Measurements from ENCODE around the gene ADM.
"Not testable (repeated sequence)": the region's sequence is repeated elsewhere in the genome, so short reads cannot be mapped to it uniquely, and the experiment has no call there.

Gene ADM, protein sequence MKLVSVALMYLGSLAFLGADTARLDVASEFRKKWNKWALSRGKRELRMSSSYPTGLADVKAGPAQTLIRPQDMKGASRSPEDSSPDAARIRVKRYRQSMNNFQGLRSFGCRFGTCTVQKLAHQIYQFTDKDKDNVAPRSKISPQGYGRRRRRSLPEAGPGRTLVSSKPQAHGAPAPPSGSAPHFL

DNA sequence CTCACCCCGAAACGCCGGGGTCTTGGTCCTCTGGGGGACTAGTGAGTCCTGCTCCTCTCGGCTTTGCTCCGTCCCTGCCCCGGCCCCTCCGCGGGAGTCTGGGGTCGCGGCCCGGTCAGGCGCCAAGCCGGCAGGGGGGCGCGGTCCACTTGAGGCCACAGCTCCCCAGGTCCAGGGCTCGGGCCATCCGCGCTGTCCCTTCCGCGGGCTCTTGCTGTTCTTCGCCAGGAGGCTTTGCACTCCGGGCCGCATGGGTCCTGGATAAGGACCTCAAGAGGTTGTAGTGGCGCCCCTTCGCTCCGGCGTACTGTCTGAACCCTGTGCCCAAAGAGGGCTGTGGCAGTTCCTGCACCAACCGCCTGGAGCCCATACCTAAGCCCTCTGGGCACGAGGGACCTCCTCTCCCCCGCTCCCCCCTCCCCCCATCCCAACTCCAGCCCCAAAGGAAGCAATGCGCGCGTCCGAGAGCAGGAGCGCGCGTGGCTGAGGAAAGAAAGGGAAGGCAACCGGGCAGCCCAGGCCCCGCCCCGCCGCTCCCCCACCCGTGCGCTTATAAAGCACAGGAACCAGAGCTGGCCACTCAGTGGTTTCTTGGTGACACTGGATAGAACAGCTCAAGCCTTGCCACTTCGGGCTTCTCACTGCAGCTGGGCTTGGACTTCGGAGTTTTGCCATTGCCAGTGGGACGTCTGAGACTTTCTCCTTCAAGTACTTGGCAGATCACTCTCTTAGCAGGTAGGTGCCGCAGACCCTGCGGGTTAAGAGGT lies at the start of gene ADM:
Gene ADM, plus strand, starts transcription at position 579 of the 767 bp plus-strand sequence. CDS start 628 bp downstream, outside the sequence.
- Mint-ChIP-seq H3K9me3 (no peaks in the 10 kb centered on the region), H3K4me1 (peaks cover 66% of the 10 kb centered on the region), H3K27ac (no peak within 1 kb of the TSS), H3K27me3 (peaks cover 94% of the 10 kb centered on the region), H3K36me3 (peaks cover 7% of the 10 kb centered on the region), H3K4me3 (peak within 1 kb of the TSS; percentile 95)
- peak; percentile 53 for DNase-seq
- CTCF ChIA-PET, result interaction anchor here (0.8 to 4.6 kb wide), 10 partner anchors 9 to 556 kb away, joined by 3 to 47 read pairs (median 5); no protein-coding TSS in a partner anchor

DNA sequence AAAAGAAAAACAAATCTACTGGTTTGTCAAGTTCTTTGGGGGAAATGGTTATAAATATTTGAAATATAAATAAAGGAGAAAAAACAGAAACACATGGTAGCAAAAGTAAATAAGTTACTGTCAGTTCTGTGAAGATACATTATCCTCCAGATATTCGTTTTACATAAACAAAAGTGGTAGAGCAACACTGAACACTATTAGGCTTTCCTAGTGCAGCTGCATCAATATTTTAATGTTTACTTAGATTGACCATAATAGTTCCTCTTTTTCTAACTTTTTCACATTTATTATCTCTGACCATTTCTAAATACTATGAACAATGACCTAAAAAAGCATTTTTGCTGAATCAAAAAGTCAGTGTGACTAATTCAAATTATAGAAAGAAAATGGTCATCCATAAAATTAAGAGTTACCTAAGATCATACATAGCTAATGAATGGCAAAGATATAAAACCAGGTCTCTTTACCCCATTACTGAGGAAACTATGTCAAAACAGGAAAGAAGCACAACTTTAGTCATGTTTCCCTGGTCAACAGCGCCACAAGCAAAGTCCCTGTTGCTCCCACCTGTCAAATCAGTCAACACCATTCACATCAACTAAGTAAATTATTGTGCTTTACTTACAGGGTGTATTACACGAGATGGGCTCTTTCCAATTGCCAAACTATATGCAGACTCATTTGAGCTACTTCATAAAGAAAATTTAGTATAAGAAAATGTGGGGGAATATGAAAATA lies 49.3 kb upstream of the ADM start:
- no peaks in the 10 kb centered on the region for H3K27me3 Mint-ChIP-seq
- H3K27ac Mint-ChIP-seq, result no peak overlapping the region

DNA sequence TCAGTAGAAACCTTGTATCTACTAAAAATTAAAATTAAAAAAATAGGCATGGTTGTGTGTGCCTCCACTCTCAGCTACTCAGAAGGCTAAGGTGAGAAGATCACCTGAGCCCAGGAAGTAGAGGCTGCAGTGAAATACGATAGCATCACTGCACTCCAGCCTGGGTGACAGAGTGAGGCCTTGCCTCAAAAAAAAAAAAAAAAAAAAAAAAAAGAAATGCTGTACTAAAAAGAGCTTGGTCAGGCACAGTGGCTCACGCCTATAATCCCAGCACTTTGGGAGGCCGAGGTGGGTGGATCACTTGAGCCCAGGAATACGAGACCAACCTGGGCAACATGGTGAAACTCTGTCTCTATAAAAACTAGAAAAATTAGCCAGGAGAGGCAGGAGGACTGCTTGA lies 47.4 kb upstream of the ADM start:
- H3K27me3 Mint-ChIP-seq, result no peaks in the 10 kb centered on the region
- H3K9me3 Mint-ChIP-seq, result no peaks in the 10 kb centered on the region
- no peak for DNase-seq
- no peaks in the 10 kb centered on the region for H3K4me1 Mint-ChIP-seq
- CTCF ChIA-PET, result interaction anchor here (0.7 to 1.2 kb wide), 2 partner anchors 51 to 181 kb away, joined by 3 read pairs; no protein-coding TSS in a partner anchor
- H3K27ac Mint-ChIP-seq, result no peak overlapping the region
- H3K36me3 Mint-ChIP-seq, result no peaks in the 10 kb centered on the region
- no peak overlapping the region for H3K4me3 Mint-ChIP-seq

More for the DNA sequence above, 49.3 kb upstream of the ADM start:
- no peak overlapping the region for H3K4me3 Mint-ChIP-seq
- H3K4me1 Mint-ChIP-seq, result no peaks in the 10 kb centered on the region
- no peaks in the 10 kb centered on the region for H3K36me3 Mint-ChIP-seq
- DNase-seq, result no peak
- H3K9me3 Mint-ChIP-seq, result no peaks in the 10 kb centered on the region
- CTCF ChIA-PET, result no interaction called here

DNA sequence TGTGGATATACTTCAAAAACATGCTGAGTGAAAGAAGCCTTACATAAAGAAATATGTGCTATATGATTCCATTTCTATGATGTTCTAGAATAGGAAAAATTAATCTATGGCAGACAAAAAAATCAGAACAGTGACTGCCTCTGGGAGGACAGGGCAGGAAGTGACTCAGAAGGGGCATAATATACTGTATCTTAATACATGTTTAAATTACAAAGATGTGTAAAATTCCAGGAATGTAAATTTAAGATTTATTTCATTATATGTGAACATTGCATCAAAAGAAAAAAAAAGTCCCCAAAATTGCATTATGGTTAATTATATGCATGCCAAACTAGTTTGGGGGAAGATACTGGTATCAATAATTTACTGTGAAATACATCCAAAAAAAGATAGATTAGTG lies 43.1 kb upstream of the ADM start:
- Mint-ChIP-seq H3K4me3 (no peak overlapping the region), H3K27me3 (no peaks in the 10 kb centered on the region), H3K9me3 (no peaks in the 10 kb centered on the region), H3K36me3 (no peaks in the 10 kb centered on the region), H3K27ac (no peak overlapping the region), H3K4me1 (no peaks in the 10 kb centered on the region)
- no peak for DNase-seq
- CTCF ChIA-PET, result no interaction called here

DNA sequence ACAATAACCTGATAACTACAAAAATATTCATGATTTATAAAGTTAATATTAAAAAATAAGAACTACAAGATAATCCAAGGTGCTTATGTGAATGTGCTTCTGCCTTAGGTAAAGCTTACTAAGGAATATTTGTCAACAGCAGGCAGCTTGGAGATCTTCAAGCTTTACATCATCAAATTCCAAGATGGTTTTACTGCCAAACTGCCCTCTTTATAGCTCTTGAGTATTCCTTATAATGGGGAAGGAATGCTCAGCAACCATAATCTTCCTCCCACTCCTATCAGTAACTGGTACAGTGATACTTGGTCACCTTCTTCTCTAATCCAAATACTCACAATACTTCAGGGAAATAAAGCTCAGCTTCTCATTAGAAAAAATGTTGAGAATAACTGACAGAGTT lies 40.9 kb upstream of the ADM start:
- CTCF ChIA-PET, result no interaction called here
- DNase-seq, result no peak
- H3K9me3 Mint-ChIP-seq, result no peaks in the 10 kb centered on the region
- H3K27me3 Mint-ChIP-seq, result peaks cover 4% of the 10 kb centered on the region
- no peak overlapping the region for H3K4me3 Mint-ChIP-seq
- H3K27ac Mint-ChIP-seq, result no peak overlapping the region
- no peaks in the 10 kb centered on the region for H3K4me1 Mint-ChIP-seq
- no peaks in the 10 kb centered on the region for H3K36me3 Mint-ChIP-seq

DNA sequence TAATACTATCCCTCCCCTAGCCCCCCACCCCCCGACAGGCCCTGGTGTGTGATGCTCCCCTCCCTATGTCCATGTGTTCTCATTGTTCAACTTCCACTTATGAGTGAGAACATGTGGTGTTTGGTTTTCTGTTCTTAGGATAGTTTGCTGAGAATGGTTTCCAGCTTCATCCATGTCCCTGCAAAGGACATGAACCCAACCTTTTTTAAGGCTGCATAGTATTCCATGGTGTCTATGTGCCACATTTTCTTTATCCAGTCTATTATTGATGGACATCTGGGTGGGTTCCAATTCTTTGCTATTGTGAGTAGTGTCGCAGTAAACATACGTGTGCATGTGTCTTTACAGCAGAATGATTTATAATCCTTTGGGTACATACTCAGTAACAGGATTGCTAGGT lies 40.2 kb upstream of the ADM start:
- DNase-seq, H3K27ac Mint-ChIP-seq, CTCF ChIA-PET, H3K4me3 Mint-ChIP-seq, H3K36me3 Mint-ChIP-seq, H3K27me3 Mint-ChIP-seq, H3K9me3 Mint-ChIP-seq, H3K4me1 Mint-ChIP-seq: not testable (repeated sequence)

DNA sequence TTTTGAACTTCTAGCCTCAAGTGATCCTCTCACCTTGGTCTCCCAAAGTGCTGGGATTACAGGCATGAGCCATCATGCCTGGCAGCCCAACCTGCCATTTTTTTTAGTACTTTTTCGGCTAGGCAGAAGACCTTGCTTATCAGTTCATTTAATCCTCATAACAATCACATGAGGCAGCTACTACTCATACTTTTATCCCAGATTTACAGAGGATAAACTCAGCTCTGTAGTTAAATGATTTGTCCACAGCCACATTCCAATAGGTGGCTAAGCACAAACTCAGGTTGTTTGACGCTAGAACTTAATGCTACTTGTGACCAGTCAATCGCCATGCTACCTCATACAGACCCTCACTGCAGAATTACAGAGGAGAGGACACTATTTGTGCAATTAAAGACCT lies 38.9 kb upstream of the ADM start:
- Mint-ChIP-seq H3K4me3 (no peak overlapping the region), H3K9me3 (no peaks in the 10 kb centered on the region), H3K27ac (no peak overlapping the region), H3K4me1 (no peaks in the 10 kb centered on the region), H3K27me3 (peaks cover 4% of the 10 kb centered on the region), H3K36me3 (no peaks in the 10 kb centered on the region)
- CTCF ChIA-PET, result no interaction called here
- DNase-seq, result no peak

DNA sequence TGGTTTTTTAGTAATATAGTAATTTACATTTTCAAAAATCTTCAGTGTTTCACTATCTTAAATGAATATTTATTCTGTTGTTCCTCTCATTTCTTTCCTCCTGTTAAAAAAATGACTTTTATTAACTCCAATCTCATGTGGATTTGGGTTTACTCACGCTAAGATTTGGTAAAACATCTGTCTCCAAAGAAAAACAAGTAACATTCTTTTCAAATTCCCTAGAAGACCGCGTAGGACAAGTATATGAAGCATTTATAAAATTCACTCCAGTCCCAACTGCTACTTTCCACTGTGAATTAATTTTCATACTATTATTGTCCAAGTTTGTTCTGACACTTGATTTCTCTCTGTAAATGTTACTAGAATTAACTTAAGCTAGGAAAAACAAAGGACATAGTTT lies 37.1 kb upstream of the ADM start:
- Mint-ChIP-seq H3K36me3 (no peaks in the 10 kb centered on the region), H3K27ac (no peak overlapping the region), H3K27me3 (peaks cover 4% of the 10 kb centered on the region), H3K9me3 (no peaks in the 10 kb centered on the region), H3K4me3 (no peak overlapping the region), H3K4me1 (no peaks in the 10 kb centered on the region)
- DNase-seq, result no peak
- CTCF ChIA-PET, result interaction anchor here (0.6 kb wide), 1 partner anchor 733 kb away, joined by 3 read pairs; no protein-coding TSS in a partner anchor

DNA sequence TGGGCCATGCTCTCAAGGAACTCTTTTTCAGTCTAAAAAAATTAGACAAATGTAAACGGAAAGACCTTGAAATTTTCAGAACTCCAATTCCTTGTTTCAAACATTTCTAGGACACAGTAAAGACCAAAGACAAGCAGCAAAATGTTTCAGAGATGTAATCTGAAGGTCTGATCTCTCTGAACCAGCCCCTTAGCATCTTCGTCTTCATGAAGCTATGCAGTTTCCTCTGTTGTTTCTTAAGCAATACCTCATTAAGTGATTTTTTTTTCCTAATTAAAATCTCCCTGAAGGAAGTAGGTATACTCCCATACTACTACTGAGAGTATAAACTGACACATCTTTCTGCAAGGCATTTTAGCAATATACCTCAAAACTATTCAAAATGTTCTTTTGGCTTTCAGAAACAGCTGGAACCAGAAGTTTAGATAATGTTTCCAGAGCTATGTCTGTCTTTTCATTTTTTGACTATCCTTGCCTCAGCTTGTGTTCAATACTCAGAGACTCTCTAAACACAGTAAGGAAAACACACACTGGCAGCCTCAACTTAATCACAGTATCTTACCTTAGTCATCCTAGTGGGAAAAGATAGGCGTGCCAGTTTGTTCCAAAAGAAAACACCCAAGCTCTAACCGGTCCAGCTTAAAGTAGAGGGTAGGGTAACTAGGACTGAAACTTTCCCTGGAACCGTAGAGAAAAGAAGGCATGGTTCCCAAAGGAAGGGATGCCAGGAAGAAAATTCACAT lies 36.0 kb upstream of the ADM start:
- no peaks in the 10 kb centered on the region for H3K9me3 Mint-ChIP-seq
- H3K27ac Mint-ChIP-seq, result no peak overlapping the region
- CTCF ChIA-PET, result interaction anchor here (1.2 kb wide), 1 partner anchor 10 kb away, joined by 3 read pairs; no protein-coding TSS in a partner anchor
- no peaks in the 10 kb centered on the region for H3K36me3 Mint-ChIP-seq
- H3K4me3 Mint-ChIP-seq, result no peak overlapping the region
- no peaks in the 10 kb centered on the region for H3K4me1 Mint-ChIP-seq
- no peak for DNase-seq
- peaks cover 4% of the 10 kb centered on the region for H3K27me3 Mint-ChIP-seq

DNA sequence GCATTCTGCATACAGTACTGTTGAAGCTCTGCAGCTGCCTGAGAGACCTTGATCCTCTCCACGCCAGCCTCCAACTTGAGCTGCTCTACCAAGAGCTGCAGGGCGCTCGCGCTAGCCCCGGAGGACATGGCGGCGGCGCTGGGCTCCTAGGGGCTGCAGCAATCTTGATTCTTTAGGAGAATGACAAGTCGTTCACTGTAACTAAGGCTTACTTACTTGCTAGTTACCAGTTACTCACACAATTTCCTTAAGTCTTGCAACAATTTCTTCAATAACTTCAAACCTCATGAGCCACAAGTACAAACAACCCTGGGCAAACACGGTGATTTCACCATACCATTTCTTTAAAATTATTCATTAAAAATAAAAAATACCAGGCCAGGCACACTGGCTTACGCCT lies 32.7 kb upstream of the ADM start:
- Mint-ChIP-seq H3K4me3 (no peak overlapping the region), H3K9me3 (no peaks in the 10 kb centered on the region), H3K27me3 (peaks cover 4% of the 10 kb centered on the region), H3K4me1 (no peaks in the 10 kb centered on the region), H3K36me3 (no peaks in the 10 kb centered on the region), H3K27ac (no peak overlapping the region)
- CTCF ChIA-PET, result no interaction called here
- no peak for DNase-seq

DNA sequence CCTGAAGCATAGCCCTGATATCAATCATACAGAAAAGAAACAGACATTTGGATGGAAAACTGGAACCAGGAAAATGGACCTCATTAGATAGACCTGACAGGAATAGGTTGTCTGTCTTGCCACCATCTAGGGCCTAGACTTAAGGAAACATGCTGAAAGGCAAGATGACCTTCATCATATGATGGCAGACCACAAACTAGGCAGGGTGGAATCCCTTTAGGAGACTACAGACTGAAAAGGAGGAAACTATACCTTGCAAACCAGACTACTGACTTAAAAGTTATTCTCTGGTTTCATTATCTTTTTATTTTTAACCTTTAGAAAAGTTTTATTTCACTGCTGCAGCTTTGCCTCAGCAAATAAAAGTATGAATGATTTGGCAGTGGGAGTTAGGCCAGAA lies 31.1 kb upstream of the ADM start:
- CTCF ChIA-PET, result no interaction called here
- Mint-ChIP-seq H3K27ac (no peak overlapping the region), H3K36me3 (no peaks in the 10 kb centered on the region), H3K27me3 (no peaks in the 10 kb centered on the region), H3K4me1 (no peaks in the 10 kb centered on the region), H3K4me3 (no peak overlapping the region), H3K9me3 (no peaks in the 10 kb centered on the region)
- DNase-seq, result no peak

DNA sequence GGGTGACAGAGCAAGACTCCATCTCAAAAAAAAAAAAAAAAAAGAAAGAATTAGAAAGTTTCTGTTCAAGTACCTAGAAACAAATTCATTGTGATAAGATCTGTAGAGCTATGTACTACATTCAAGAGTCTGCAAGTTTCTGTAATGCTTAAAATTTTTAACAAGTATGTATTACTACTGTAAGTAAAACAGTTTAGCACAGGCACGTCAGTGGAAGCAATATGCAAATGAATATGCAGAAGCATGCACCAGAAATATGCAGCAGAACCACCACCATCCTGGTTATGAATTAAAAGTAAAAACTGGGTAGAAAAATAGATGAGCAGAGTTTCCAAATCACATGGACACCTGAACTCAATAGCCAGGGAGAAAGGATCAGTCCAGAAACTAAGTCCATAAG lies 30.1 kb upstream of the ADM start:
- H3K27me3 Mint-ChIP-seq, result no peaks in the 10 kb centered on the region
- H3K36me3 Mint-ChIP-seq, result no peaks in the 10 kb centered on the region
- H3K27ac Mint-ChIP-seq, result no peak overlapping the region
- DNase-seq, result no peak
- no peaks in the 10 kb centered on the region for H3K9me3 Mint-ChIP-seq
- no peak overlapping the region for H3K4me3 Mint-ChIP-seq
- CTCF ChIA-PET, result no interaction called here
- no peaks in the 10 kb centered on the region for H3K4me1 Mint-ChIP-seq

DNA sequence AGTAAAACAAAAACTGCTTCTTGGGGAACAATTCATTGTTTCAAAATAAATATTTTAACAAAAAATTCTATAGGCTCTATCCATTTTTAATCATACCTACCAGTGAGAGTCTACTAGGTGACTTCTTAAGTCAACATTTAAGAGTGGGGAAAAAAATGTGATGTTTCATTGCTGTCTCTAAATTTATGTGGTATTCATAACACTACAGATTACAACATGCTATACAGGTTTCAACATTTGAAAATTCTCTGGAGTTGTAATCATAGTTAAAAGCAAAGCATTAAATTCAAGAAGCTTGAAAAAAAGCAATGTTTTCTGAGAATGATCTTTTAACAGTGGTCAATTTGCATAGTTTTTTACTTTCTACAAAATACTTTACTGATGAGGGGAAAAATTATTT lies 29.2 kb upstream of the ADM start:
- DNase-seq, result no peak
- CTCF ChIA-PET, result no interaction called here
- H3K4me1 Mint-ChIP-seq, result no peaks in the 10 kb centered on the region
- H3K27ac Mint-ChIP-seq, result no peak overlapping the region
- no peak overlapping the region for H3K4me3 Mint-ChIP-seq
- no peaks in the 10 kb centered on the region for H3K36me3 Mint-ChIP-seq
- H3K9me3 Mint-ChIP-seq, result no peaks in the 10 kb centered on the region
- H3K27me3 Mint-ChIP-seq, result no peaks in the 10 kb centered on the region

DNA sequence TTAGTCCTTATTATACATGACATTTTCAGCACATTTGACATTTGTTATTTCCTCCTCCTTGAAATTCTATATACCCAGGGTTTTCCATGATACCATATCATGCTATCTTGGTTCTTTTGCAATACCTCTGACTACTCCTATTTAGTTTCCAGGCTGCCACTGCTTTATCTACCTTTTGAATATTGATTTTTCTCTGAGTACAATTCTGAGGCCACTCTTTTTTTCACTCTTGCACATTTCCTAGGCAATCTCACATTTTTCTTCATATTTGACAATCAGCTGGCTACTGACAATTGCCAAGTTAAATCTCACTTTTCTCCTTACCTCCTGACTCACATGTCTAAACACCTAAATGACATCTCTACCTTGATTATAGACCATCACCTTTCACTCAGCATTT lies 22.8 kb upstream of the ADM start:
- CTCF ChIA-PET, result no interaction called here
- H3K9me3 Mint-ChIP-seq, result no peaks in the 10 kb centered on the region

More for the DNA sequence above, 22.8 kb upstream of the ADM start:
- DNase-seq, result no peak
- no peaks in the 10 kb centered on the region for H3K36me3 Mint-ChIP-seq
- H3K4me1 Mint-ChIP-seq, result peaks cover 7% of the 10 kb centered on the region
- no peak overlapping the region for H3K4me3 Mint-ChIP-seq
- peaks cover 5% of the 10 kb centered on the region for H3K27me3 Mint-ChIP-seq
- no peak overlapping the region for H3K27ac Mint-ChIP-seq
